KBM-7 (cell line): ENCODE results near the gene TUBB1.

Experiments used
- DNase-seq: peaks from one replicate; pipeline ENCODE4 v3.0.0-alpha.2; 2015
- in situ Hi-C: fragments of 300-500 bp; cut with MboI; formaldehyde crosslinking; loops from 2 replicates; pipeline ENCODE4 v1.14.3; 2020; ENCODE audit warnings: low sequenced_read_pairs, low pct_unique_long_range_greater_than_20kb, mixed read lengths

The TUBB1 gene

GRCh38 chr20:59015411-59015810 lies 3.8 kb upstream of the TUBB1 start:
- DNase-seq, result no peak
- in situ Hi-C loops, result no loop called here

DNA sequence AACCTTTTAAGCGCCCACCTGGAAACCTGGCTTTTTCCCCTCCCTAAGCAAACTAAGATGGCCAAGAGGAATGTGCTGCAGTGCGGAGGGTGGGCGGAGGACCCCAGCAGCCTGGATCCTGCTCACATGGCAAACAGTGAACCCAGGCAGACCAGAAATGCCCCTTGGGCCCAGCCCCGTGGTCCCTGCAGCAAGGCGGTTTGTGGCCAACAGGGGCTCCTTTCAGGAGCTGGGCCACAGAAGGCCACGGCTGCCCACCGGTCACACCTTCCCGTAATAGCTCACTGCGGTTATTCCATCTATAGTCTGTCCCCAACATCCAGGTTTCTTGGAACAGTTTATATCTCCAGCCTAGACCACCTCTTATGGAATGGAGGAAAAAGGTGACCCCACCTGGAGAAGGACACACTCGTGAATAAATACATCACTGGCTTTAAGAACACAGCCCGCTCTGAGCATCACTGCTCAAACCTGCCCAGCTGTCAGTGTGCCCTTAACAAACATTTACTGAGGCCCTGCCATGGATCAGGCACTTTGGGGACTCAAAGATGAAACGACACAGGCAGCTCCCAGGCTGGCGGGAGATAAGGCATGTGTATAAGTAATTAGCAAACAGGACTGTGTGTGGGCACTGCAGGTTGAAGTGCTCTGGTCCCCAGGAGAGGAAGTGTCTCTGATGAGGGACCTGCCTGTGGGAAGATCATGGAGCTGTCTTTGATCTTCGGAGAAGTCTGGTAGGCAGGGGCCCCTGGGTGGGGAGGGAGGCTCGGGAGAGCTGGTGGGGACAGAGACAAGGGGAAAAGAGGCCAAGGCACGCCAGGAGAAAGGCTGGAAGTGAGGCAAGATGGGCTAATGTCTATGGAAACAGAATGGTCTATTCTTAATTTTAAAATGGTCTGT lies 3.2 kb upstream of the TUBB1 start:
- in situ Hi-C loops, result no loop called here
- no peak for DNase-seq

DNA sequence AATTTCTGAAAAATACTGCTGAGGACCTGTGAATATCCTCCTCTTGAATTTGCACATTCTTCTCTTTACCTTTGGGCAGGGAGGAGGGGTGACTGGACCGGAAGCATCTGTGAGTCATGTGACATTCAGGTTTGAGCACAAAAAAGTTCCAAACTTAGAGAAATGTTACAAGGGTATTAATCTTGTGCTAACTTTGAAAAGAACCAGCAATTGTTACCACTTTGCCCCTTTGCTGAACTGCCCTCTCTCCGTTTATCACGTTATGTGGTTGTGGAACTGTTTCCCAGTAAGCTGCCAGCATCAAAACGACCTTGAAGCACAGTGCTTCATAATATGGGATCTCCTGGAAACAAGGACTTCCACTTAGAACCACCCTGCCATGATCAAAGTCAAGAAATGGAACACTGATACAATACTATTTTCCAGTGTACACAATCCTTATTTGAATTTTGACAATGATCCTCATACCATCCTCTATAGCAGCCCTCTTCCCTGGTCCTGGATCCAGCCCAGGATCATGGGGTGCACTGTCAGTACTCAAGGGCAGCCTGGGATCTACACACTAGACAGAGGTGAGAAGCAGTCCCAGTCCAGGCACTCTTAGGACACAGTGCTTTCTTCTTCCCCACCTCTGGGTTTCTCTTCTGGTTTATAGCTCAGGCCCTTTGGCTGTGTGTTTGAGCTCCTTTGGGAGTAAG lies 2.3 kb upstream of the TUBB1 start:
- in situ Hi-C loops, result no loop called here
- DNase-seq, result no peak

DNA sequence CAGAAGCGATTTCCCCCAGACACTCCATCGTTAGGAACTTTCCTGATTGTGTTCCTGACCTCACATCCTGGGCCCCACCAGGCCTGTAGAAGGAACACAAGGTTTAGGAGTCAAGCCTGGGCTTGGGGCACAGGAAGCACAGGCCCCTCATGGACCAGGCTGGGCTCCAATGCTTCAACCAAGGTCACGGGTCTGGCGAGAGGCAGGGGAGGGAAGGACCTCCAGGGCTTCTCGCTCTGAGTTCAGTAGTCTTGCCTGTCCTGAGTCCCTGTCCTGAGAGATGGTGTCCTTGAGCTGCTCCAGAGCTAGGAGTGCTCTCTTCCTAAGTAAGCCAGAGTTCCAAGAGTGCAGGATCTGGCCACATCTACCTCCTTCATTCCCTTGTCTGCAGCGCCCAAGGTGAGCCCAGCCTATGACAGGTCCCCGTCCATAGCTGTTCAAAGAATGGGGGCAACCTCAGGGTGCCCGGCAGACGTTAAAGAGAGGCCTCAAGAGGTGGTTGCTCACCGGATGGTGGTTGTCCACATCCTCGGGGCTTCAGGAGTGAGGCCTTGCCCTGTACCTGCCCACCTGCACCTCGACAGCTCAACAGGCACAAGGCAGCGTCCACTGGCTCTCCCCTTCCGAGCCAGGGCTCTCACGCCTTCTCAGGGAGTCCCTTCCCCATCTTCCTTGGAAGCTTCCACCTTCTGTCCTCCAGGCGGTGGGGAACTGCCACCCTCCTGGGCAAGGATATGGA lies 1.6 kb upstream of the TUBB1 start:
- in situ Hi-C loops, result no loop called here
- DNase-seq, result no peak

- DNase-seq, result no peak
- in situ Hi-C loops, result no loop called here
Observed at GRCh38 chr20:59018817-59019216, 412 bp upstream of the TUBB1 start.

- in situ Hi-C loops, result no loop called here
- DNase-seq, result no peak
Observed at GRCh38 chr20:59020938-59021551, 1.8 kb downstream of the TUBB1 start.

GRCh38 chr20:59022754-59023153 lies 3.5 kb downstream of the TUBB1 start:
- in situ Hi-C loops, result no loop called here
- DNase-seq, result no peak

- DNase-seq, result no peak
- in situ Hi-C loops, result no loop called here
Observed at GRCh38 chr20:59023616-59024015, 4.4 kb downstream of the TUBB1 start.

DNA sequence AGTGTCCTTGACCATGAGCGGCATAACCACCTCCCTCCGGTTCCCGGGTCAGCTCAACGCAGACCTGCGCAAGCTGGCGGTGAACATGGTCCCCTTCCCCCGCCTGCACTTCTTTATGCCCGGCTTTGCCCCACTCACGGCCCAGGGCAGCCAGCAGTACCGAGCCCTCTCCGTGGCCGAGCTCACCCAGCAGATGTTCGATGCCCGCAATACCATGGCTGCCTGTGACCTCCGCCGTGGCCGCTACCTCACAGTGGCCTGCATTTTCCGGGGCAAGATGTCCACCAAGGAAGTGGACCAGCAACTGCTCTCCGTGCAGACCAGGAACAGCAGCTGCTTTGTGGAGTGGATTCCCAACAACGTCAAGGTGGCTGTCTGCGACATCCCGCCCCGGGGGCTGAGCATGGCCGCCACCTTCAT lies 4.9 kb downstream of the TUBB1 start:
- no peak for DNase-seq
- in situ Hi-C loops, result no loop called here

DNA sequence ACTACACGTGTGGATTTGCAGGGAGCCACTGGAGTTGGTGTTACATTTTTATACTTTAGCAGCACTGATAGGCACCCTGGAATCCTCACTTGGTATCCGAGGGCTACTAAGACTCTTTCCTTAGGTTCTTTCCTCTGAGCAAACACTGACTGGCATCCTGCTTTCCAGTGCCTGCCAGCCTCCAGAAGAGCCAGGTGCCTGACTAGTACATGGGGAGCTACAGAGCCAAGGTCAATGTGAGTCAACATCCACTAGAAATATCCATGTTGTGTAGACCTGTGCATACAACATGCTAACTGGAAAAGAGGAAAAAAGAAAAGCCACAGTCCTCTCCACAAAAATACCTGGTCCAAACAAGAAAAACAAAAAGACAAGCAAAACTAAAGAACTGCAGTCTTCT lies 5.9 kb downstream of the TUBB1 start:
- DNase-seq, result no peak
- in situ Hi-C loops, result no loop called here

GRCh38 chr20:59025511-59025910 lies 6.3 kb downstream of the TUBB1 start:
- no peak for DNase-seq
- in situ Hi-C loops, result no loop called here

GRCh38 chr20:59026904-59027740 lies 7.9 kb downstream of the TUBB1 start:
- in situ Hi-C loops, result no loop called here
- DNase-seq, result no peak

- DNase-seq, result no peak
- in situ Hi-C loops, result no loop called here
Observed at GRCh38 chr20:59027741-59028320, 8.6 kb downstream of the TUBB1 start.

DNA sequence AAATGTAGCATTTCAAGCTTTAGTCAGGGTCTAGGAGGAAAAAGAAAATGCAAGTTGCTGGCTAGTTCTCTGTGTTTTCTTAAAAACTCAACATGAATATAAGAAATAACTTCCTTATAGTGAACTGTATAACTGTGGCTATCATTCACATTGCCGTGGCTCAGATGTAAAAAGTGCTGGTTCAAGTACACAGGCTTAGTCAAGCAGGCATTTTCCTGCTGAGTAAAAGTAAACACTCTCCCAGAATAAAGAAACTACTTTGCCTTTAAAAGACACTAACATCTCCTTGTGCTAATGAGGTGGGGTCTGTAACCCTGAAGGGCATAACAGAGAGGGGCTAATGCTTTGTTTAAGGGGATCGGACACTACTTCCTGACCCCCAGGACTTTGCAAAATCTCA lies 9.6 kb downstream of the TUBB1 start:
- DNase-seq, result no peak
- in situ Hi-C loops, result no loop called here

DNA sequence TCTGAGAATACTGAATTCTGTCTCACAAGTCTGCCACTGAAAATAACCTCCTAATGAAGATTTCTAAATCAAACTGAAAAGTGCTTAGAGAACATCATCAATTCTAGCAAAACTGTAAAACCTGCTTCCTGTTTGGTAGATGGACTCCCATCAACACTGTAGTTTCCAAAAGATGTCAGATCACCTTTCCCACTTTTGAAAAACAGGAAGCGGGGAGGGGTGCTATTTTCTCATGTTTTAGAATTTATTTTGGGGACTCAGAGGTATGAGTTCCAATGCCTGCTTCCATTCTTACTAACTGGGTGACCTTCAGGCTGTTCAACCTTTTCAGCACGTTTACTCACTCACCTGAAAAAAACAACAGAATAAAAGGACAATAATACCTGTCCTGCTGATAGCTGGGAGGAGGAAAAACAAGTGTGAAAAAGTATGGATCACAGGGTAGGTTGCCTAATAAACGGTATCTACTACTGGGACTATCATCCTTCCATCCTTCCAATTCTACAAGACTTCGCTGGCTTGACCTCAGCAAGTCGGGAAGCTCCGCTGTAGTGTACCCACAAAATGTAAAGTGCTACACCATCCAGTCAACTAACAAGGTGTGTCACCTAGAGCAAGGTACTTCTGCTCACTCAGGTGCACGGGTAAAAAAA lies 11.8 kb downstream of the TUBB1 start:
- peak; percentile 21 for DNase-seq
- in situ Hi-C loops, result no loop called here

DNA sequence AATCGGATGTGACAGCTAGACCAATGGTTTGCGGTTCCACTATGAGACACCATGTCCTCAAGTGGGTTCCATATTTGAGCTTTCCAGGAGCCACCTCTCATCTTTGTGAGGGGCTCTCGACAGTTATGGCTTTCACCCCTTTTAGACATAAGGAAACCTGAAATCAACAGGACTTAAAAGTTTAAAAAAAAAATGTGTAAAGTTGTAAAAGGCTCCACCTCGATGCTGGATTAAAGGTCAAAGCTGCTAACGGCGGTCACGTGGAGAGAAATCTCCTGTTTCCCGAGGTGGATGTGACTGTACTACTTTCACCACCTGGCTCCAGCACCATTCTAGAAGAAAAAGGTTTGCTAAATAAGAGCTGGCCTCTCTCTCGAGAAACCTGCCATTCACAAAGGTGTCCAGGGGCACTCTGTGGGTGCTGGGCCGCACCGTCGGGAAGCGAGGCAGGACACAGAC lies 12.4 kb downstream of the TUBB1 start:
- in situ Hi-C loops, result no loop called here
- DNase-seq, result no peak

DNA sequence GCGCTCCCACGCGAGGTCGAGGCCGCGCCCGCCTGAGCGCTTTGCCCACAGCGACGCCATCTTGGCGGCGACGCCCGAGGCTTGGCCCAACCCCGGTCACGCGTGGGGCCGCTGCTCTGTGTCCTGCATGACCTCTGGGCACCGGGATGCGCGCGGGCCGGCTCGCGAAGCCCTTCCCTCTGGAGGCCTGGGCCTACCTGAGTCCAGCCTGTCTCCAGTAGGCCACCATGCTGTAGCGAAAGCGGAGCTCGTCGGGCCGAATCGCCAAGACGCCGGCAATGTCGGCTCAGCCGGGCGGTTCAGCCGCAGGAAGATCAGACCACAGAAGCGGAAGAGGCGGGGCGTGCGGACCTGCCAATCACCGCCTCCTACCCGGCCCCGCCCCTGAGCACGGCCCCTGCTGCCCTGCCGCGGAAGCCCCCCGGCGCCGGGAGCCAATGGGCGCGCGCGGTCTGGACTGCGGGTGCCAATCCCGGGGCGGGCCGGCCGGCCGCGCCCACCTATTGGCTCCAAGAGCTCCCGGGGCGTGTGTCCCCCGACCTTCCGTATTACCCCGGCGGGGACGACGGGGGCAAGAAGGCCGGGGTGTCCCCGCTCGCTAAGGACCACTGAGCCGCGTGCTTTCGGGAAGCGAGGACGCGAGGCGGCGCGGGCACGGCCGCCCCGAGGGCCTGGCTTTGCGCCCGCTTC lies 12.9 kb downstream of the TUBB1 start, which contains the start of gene ATP5F1E:
TSS of gene ATP5F1E (minus strand) at position 313 of the 690 bp plus-strand sequence. CDS start at position 229, 84 bp downstream.
- peak; percentile 98 for DNase-seq
- in situ Hi-C loops, result no loop called here
